Activated CD4-positive, alpha-beta T cell treated with anti-CD3 and anti-CD28 coated beads, Interleukin-2, amount 50 U/mL, for 48 hours (primary cell): ENCODE data around the gene NCK2.
A peak's percentile ranks its signal among the peaks of the same experiment; 100 is the strongest.
"Not testable (repeated sequence)": the region's sequence is repeated elsewhere in the genome, so short reads cannot be mapped to it uniquely, and the experiment has no call there.

Experiments
- DNase-seq, 2 experiments: peaks; one replicate each; pipeline ENCODE4 v3.0.0-alpha.2; 2020

Gene NCK2

DNA sequence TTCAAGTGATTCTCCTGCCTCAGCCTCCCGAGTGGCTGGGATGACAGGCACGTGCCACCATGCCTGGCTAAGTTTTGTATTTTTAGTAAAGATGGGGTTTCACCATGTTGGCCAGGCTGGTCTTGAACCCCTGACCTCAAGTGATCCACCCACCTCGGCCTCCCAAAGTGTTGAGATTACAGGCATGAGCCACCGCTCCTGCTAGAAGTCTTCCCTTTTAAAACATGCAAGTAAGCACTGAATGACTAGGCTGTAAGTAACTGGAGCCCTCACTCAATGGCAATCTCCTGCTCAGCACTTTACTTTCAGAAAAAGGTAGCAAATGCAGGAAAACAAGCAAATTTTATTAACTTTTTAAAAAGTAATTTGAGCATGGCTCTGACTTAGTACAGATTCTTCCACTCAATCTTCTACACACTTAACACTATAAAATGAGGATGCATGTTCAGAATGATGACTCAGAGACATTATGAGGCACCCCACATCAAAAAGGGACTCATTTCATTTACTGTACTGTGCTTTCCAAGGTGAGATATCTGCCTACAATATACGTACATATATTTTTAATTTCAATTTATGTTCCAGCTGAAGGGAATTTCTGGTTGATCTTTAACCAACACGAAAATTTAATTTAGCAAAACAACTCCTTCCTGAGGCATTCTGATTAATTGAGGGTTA is 6.6 kb upstream of the NCK2 start:
- DNase-seq, result no peak

DNA sequence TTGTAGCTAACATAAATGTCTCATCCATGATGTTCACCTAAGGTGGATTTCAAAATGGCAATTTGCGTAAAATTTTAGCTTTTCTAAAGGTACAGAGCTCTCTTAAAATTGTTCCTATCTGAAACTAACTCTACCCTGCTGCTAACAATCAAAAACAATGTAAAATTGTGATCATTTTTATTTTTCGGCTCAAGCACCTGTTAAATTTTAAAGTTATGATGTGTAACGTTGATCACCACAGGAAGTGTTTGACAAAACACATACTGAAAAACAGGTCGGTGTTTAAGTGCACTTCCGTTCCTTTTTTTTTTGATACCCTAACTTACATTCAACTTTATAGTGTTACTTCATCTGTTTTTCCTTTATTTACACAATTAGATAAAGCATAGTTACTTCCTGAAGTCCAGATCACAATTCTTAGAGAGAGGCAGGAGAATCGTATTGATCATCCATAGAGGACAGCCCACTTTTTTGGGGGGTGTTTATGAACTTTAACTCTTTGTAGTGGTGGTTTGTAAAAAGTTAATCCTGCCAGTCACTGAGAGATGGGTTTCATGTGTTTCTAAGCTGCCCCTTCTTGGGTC is 6.0 kb upstream of the NCK2 start:
- no peak for DNase-seq

GRCh38 chr2:105739426-105739825 is 5.3 kb upstream of the NCK2 start:
- no peak for DNase-seq

DNA sequence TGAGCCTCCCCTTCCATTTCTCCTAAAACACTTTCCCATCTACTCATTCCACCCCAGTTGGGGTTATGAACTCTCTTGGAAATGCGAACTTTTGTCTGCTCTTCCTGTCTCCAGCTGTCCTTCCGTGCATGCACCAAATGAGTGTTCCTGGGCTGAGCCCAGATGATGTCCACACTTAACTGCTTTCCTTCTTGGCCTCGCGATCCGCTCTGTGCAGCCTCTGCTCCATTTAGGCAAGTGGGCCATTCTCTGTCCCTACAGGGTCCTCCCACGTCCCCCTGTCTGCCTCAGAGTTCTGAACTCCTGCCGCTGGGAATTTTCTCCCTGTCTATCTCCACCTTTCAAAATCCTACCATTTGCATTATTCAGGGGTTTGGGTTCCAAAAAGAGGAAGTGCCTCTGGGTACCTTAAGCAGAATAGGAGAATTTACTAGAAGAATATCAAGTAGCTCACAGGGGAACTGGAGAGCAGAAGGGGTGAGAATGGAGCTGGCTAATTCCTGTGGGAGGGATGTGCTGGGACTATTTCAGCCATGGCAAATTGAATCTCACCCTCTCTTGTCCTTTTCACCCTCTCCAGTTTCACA is 4.7 kb upstream of the NCK2 start:
- no peak for DNase-seq

DNA sequence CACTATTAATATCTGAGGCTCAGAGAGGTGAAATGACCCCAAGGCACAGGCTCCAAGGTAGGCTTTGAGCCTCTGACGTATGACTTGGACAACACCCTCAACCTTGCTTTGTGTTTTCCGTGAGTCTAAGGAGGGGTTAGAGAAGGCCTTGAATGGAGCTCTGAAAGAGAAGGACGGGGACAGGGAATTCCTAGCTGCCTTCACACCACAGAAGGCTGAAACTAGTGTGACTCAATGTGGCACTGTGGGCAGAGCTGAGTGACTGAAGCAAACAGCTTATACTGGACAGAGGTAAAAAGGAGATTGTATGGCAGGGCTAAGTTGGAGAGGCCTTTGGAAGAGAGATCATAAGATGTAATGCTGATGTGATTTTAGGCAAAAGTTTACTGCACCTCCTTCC is 3.5 kb upstream of the NCK2 start:
- no peak for DNase-seq

DNA sequence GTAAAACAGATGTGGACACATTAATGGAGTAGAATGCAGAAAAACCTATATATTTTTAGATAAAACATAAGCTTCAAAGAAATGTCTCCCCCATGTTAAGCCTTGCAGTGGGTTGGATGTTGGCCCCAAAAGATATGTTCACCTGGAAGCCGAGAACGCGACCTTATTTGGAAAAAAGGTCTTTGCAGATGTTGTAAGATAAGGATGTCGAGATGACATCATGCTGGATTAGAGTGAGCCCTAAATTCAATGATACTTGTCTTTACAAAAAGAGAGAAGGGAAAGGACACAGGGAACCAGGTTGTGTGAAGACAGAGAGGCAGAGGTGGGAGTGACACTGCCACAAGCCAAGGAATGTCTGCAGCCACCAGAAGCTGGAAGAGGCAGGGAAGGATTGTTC is 3.1 kb upstream of the NCK2 start:
- DNase-seq, result no peak

GRCh38 chr2:105744091-105744908 is 412 bp upstream of the NCK2 start:
- peak in 1 of 2 experiments; percentile 63 for DNase-seq

GRCh38 chr2:105746177-105747080 is 1.7 kb downstream of the NCK2 start:
- DNase-seq, result peak; percentile 96 to 97

GRCh38 chr2:105747254-105747894 is 2.7 kb downstream of the NCK2 start:
- no peak for DNase-seq

DNA sequence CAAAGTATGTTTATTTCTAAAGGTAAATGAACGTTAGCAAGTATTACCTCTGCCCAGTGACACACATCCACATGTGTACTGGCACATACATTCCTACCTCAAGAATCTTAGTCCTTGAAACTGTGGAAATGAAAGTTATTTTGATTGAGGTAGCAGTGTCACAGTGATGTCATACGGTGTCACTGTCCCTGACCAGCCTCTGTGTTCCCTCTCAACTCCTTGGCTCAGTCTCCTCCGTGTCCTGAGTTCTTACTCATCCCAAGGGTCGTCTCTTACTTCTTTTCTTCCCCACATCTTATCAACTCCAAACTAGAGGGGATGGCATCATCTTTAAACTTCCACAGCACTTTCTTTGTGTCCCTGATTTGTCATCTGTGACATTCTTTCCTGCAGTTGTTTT is 3.3 kb downstream of the NCK2 start:
- DNase-seq, result no peak

GRCh38 chr2:105748566-105748965 is 3.9 kb downstream of the NCK2 start:
- DNase-seq, result no peak

DNA sequence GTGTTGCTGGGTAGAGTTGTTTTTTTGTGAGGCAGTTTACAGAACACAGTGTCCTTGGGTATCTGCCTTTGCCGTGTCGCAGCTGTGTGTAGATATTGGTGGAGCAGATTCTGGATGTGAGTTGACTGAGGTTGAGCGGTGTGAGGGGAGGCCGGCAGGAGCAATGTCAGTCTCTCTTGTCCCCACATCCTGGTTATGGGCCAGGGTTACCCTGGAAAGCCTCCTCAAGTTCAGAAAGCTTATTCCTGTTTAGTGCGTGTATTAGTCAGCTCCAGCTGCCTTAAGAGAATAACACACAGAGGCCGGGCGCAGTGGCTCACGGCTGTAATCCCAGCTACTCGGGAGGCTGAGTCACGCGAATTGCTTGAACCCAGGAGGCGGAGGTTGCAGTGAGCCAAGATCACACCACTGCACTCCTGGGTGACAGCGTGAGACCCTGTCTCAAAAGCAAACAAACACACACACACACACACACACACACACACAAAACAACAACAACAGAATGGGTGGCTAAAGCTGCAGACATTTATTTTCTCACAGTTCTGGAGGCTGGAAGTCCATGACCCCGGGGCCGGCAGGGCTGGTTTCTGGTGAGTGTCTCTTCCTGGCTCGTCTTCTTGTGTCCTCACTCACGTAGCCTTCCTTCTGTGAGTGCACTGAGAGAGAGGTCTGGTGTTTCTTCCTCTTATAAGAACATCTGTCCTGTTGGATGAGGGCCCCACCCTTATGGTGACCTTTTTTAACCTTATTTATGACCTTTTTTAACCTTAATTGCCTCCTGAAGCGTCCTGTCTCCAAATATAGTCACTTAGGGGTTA is 5.1 kb downstream of the NCK2 start:
- DNase-seq, result peak; percentile 62 to 71

DNA sequence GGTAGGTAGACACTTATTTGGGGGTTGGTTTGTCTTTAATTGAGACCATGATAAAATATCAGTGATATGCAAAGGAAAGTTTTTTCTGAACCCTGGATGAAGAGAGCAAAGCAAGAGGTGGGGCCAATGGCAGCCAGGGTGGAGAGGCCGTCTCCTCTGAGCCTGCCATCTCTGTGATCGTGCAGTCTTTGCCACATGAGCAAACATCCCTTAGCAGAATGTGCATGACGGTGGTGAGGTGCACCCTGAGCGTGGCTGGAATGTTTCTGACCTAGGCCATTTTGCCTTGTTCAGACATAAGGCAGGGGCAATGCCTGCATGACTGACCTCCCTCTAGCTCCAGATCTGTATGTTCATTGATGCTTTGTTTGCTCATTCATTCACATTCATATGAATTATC is 6.0 kb downstream of the NCK2 start:
- no peak for DNase-seq

DNA sequence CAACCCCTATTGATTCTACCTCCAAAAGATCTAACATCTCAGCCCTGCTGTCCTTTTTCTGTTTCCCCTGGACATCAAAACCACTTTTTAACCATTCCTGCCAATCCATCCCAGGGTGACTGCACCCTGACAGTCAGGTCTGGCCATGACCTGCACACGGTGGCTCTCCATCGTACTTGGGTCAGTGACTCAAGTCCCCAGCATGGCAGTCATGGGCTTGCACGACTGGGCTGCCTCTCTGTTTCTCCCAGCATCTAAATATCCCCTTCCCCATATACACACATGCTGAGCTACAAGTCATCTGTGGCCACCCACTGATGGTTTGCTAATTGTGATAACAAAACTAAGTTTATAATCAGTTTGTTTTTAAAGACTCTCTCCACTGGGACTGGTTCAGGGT is 6.6 kb downstream of the NCK2 start:
- no peak for DNase-seq

- no peak for DNase-seq
Measured at GRCh38 chr2:105752691-105753358, 8.1 kb downstream of the NCK2 start.

DNA sequence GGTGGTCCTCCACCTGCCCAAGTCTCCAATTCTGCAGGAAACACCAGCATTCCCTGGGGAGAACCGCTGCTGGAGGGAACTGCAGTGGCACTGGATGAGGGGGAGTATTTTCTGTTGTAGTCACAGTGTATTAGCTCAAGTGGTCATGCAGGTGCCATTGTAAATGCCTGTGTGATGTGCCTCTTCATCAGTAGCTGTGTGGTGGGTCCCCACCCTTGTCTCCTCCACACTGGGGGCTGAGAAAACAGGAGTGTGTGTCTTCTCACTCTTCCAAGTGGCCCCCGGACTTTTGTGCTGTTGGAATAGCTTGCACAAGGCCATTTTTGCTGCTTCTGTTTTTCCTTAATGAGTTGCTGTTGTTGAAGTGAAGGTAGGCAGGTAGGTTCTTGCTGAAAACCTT is 8.7 kb downstream of the NCK2 start:
- DNase-seq, result no peak

DNA sequence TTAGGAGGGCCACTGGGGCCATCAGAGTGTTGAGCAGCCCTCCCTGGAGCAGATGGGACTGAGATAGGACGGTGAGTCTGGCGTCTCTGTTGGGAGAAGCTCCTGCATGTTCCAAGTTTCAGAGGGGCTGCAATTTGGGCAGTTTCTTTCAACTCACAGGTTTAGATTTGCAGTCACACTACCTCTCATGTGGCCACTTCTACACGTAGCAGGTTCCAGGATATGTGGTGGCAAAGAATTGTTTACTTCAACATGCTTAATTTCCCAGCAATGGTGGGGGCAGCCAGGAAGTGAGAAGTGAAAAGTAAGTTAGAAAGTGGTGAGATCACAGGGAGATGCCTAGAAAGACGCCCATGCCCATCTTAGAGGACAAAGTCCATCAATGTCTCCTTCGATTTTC is 9.3 kb downstream of the NCK2 start:
- peak in 1 of 2 experiments; percentile 65 for DNase-seq

DNA sequence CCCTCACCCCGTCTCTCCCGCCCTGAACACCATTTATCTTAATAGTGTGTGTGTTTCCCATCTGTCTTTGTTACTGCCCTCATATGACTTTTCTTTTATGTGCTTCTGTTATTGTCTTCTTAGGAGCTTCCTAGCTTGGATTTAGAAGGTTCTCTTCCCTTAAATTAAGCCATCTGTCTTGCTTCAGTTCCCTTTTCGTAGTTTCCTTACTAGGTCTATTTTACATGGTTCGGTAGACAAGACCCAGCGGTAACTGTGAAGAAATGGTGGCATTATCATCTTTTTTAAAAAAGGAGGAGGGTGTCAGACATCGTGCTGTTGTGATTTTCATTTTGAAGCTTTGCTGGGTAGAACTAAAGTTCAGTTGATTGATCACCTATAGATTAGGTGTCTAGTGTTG is 10.3 kb downstream of the NCK2 start:
- no peak for DNase-seq

GRCh38 chr2:105755895-105756294 is 11.2 kb downstream of the NCK2 start:
- DNase-seq, result no peak

DNA sequence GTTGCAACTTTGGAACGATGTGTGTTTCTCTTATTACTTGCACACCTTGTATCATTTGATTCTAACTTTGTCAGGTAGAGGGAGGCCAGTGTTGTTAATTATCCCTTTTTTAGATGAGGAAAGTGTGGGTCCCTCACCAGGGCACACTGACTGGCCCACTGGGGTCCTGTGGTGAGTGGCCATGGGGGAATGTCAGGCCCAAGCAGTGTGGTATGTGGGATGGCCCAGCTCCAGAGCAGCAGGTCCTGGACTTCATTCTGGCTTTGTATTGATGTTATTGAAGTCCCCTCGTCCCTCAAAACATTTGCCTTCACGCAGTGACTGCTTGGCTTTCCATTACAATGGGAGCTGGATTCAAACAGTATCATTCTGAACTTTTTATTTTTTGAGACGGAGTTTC is 11.7 kb downstream of the NCK2 start:
- no peak for DNase-seq

- DNase-seq, result not testable (repeated sequence)
Measured at GRCh38 chr2:105756865-105757264, 12.2 kb downstream of the NCK2 start.
